Stimulated activated CD4-positive, alpha-beta T cell treated with anti-CD3 and anti-CD28 coated beads, TNF-alpha, amount 100 ng/mL, for 48 hours (primary cell): ENCODE results near the gene GCN1.
"Not testable (repeated sequence)": the region's sequence is repeated elsewhere in the genome, so short reads cannot be mapped to it uniquely, and the experiment has no call there.

Experiments
- DNase-seq, 3 donors: peaks; one replicate each; pipeline ENCODE4 v3.0.0-alpha.2; 2020; ENCODE audit warnings: low read depth in 3 of 3

GCN1 gene

GRCh38 chr12:120194534-120195395, at the start of gene GCN1:
TSS of gene GCN1 (minus strand) at chr12:120194715. CDS start at chr12:120194697, 18 bp downstream.
- peak; percentile 79 to 85 (median 82) for DNase-seq

GRCh38 chr12:120242971-120243699, 48.6 kb upstream of the GCN1 start:
- no peak for DNase-seq

GRCh38 chr12:120242275-120242799, 47.8 kb upstream of the GCN1 start:
- DNase-seq = no peak

- no peak for DNase-seq
Observed at GRCh38 chr12:120241561-120242274, 47.2 kb upstream of the GCN1 start.

- no peak for DNase-seq
Observed at GRCh38 chr12:120240495-120240833, 45.9 kb upstream of the GCN1 start.

GRCh38 chr12:120239776-120240494, 45.4 kb upstream of the GCN1 start:
- no peak for DNase-seq

- no peak for DNase-seq
Observed at GRCh38 chr12:120238839-120239445, 44.4 kb upstream of the GCN1 start.

GRCh38 chr12:120238217-120238616, 43.7 kb upstream of the GCN1 start:
- DNase-seq = no peak

- DNase-seq = no peak
Observed at GRCh38 chr12:120237360-120238171, 43.1 kb upstream of the GCN1 start.

- DNase-seq = not testable (repeated sequence)
Observed at GRCh38 chr12:120236809-120237208, 42.3 kb upstream of the GCN1 start.

- no peak for DNase-seq
Observed at GRCh38 chr12:120235369-120236323, 41.1 kb upstream of the GCN1 start.

GRCh38 chr12:120234643-120235368, 40.3 kb upstream of the GCN1 start:
- no peak for DNase-seq

GRCh38 chr12:120231316-120232011, 36.9 kb upstream of the GCN1 start:
- DNase-seq = peak; percentile 64 to 82 (median 73)

GRCh38 chr12:120230974-120231315, 36.4 kb upstream of the GCN1 start:
- no peak for DNase-seq

GRCh38 chr12:120230326-120230973, 35.9 kb upstream of the GCN1 start:
- DNase-seq = no peak

GRCh38 chr12:120229487-120230325, 35.2 kb upstream of the GCN1 start:
- no peak for DNase-seq
